GM18951 (cell line): ENCODE data around the gene PPARGC1A.

Experiments
- POLR2A ChIP-seq: IDR thresholded peaks from 4 replicates; pipeline ENCODE4 v1.6.1; 2011; ENCODE audit warnings: mild to moderate bottlenecking; ENCODE audit not compliant: insufficient read length, insufficient read depth; ENCODE audit errors: extremely low read depth
- in situ Hi-C: fragments of 300-500 bp; cut with MboI; formaldehyde crosslinking; loops from one replicate; pipeline ENCODE4 v1.12.0; 2022; ENCODE audit warnings: low sequenced_read_pairs, mixed read lengths, inconsistent platforms; ENCODE audit not compliant: unreplicated experiment

PPARGC1A gene

DNA sequence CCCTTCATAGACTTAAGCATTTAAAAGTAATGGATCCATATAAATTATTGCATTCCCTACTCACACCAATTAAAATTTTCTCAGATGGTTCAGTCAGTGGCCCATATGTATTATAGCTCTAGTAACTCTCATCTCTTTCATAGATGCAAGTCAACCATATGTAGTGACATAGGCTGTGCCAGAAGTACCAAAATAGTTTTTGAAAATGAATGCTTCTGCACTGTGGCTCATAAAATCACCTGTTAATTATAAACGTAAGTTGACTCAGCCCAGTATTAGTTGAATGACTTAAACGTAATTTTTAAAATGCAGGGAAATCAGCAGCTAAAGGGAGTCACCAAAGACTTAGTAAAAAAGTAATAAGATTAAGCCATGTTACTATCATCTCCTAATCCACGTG lies 143.8 kb downstream of the PPARGC1A start:
- no peak for TF ChIP-seq POLR2A
- in situ Hi-C loops: no loop called here

DNA sequence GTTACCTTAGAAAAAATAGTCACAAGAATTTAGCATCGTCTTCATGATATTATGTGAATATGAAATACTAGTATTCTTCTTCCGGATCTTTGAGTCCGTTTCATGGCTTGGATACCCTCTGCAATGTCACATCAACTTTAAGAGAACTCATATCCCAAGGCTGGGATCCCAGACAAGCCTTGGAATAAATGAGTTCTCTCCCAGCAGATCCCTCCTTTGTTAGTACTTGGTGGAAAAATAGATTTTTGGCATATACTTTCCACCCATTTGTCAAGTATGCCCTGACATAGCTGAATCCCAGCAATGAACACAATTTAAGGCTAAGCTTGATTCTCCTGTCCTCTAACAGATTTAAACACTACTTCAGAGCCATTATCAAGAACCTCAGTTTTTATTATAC lies 144.5 kb downstream of the PPARGC1A start:
- no peak for TF ChIP-seq POLR2A
- in situ Hi-C loops: no loop called here
